Astrocyte (in vitro differentiated cells and primary cell): ENCODE data around the gene PITPNM3.

Experiments used
- EZH2 ChIP-seq: IDR thresholded peaks from 2 replicates; pipeline ENCODE4 v1.6.1; 2012; ENCODE audit warnings: mild to moderate bottlenecking, low read length, inconsistent platforms; ENCODE audit not compliant: insufficient read depth
- TF ChIP-seq, protein P1 (sequence below): IDR thresholded peaks from 2 replicates; pipeline ENCODE4 v1.5.1; 2011; ENCODE audit warnings: low read depth, mild to moderate bottlenecking, inconsistent platforms, low read length, moderate library complexity; ENCODE audit not compliant: insufficient read depth

DNA sequence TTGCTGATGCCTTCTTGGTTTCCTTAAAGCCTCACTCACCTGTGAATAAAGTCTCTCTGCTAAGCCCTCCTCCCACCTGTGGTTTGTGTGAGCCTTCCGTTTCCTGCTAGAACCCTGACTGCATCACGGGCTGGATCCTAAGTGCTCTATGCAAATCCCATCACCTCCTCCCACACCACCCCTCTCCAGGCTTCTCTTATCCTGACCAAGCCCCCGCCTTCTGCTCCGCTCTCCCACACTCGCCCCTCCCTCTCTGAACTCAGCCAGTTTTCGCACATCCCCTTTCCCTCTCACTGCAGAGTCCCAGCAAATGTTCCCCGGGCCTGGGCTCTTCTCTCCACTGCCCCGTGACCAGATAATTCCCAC lies 60.3 kb downstream of the PITPNM3 start:
- TF ChIP-seq, protein P1, sequence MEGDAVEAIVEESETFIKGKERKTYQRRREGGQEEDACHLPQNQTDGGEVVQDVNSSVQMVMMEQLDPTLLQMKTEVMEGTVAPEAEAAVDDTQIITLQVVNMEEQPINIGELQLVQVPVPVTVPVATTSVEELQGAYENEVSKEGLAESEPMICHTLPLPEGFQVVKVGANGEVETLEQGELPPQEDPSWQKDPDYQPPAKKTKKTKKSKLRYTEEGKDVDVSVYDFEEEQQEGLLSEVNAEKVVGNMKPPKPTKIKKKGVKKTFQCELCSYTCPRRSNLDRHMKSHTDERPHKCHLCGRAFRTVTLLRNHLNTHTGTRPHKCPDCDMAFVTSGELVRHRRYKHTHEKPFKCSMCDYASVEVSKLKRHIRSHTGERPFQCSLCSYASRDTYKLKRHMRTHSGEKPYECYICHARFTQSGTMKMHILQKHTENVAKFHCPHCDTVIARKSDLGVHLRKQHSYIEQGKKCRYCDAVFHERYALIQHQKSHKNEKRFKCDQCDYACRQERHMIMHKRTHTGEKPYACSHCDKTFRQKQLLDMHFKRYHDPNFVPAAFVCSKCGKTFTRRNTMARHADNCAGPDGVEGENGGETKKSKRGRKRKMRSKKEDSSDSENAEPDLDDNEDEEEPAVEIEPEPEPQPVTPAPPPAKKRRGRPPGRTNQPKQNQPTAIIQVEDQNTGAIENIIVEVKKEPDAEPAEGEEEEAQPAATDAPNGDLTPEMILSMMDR, result no peak
- TF ChIP-seq EZH2, result no peak
